LNCAP (cell line): ENCODE data around the gene ANKRD31.

Experiments
- CTCF ChIP-seq: fragments of 450-650 bp; IDR thresholded peaks from 2 replicates; pipeline ENCODE4 v1.5.1; 2017; ENCODE audit warnings: mild to moderate bottlenecking

Gene ANKRD31

DNA sequence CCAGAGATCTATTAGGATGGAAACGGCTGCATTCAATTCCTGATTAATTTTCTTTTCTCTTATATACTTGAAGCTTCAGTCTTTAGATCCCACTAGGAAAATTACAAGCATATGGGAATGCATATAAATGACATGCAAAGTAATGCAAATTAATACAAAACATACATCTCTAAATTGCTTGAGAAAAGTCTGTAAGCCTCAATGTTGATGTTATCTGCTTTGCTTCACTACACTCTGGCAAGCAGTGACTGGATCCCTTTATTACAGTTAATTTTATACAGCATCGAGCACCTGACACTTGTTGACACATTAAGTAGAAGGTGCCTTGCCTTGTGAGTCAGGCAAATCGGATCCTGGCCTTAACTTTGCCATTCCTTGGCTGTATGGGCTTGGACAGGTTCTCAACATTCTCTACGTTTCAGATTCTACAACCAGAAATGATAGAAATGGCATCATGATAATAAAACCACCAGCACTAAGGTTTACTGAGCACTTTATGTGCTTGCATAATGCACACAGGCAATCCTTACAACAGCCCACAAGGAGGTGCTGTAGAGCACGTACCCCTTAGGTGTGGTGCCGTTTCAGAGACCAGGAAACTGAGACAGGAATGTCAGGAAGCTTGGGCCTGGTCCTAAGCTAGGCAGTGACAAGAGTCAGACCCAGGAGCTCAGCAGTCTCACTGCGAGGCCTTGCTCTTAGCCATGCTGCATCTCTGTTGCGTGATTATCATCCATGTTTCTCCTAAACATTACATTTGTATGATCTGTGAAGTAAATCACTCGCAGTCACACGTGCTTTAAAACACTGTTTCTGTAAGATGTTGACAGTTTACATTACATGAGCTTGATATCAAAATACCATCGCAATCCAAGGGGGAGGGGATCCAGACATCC is 187.0 kb downstream of the ANKRD31 start:
- peak; percentile 83 for TF ChIP-seq CTCF

DNA sequence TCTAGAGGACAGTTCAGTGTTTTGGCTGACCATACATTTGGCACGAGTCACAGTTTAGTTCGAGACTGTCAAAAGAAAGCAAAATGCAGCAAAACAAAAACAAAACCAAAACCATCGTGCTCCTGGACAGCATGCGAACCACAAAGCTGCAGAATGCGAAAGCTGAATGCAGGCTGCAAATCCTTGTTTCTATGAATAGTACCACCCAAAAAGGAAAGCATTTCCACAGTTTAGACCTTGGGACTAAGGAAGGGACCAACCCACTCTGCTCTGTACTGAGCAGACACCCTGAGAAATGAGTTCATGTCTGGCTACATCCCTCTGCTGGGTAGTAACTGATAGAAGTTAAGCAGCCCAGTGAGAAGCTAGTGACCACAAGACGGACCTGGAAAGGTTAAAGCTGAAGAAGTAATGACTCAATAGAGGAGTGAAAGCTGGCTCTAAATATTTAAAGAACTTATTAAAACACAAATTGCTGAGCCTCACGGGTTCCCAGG is 188.2 kb downstream of the ANKRD31 start:
- no peak for TF ChIP-seq CTCF

- TF ChIP-seq CTCF, result no peak
Measured at GRCh38 chr5:75047356-75047755, 189.3 kb downstream of the ANKRD31 start.

DNA sequence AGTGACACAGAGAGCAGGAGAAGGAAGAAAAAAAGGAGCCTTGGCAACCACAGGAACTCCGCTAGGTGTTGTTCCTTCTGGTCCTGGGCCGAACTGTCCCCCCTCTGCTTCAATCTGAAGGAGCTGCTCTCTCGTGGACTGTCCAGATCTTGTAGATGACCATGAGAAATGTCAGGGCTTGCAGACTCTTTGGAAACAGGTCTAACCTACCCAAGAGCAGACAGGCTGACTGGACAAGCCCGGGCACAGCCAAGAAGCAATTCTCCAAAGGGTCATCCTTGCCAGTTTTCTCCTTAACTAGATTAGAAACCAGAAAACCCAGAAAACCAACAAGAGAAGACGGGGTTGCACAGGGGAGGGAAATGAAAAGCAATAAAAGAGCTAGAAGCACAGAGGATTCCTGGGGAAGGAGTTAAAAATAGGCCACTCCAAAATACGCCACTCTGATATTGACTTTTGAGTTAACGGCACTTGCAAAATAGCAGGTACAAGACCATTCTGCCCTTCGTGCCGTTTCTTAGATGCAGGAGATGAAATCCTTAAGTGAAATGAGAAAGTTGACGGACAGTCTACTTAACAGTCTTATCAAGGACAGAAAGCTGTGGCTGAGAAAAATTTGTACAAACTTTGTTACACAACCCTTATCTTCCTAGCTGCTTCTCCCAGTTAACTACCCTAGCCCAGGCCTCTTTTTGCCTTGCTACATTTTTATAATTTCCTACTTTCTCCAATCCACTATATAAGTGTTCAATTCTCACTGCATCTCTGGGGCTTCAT is 190.1 kb downstream of the ANKRD31 start:
- TF ChIP-seq CTCF, result no peak

- no peak for TF ChIP-seq CTCF
Measured at GRCh38 chr5:75045071-75045470, 191.6 kb downstream of the ANKRD31 start.

GRCh38 chr5:75044406-75044805 is 192.3 kb downstream of the ANKRD31 start:
- TF ChIP-seq CTCF, result no peak

DNA sequence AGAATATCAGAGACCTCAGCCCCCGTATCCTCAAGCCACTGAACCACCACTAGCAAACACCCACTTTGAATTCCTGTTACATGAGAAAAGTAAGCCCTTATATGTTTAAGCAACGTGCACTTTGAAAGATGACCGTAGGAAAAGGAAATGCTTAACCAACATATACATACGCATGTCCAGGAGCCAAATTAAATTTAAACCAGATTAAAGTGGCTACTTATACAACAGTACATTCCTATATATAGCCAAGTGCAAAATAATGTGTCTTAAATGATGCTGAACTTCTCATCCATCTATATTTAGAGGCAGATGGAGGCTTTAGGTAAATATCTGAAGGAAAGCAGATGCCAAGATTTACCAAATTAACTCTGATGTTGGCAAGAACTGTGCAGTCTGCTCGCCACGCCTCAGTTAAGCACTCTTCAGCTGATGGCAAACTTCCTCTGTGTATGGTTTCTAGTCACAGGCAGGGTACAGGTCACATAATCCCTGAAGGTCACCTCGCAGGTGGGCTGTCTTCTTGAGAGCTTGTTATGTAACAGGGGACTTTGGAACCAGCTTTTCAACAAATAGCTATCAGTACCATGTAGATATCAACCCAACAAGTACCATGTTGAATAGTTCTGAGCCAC is 192.9 kb downstream of the ANKRD31 start:
- no peak for TF ChIP-seq CTCF
